A549 (cell line): ENCODE measurements around the gene OR51F1.

Experiments
- CTCF ChIP-seq: fragments of >200 bp; sonication (Bioruptor Twin); formaldehyde crosslinking; IDR thresholded peaks from 3 replicates; pipeline ENCODE4 v1.5.1; 2016
- MAX ChIP-seq: IDR thresholded peaks from 2 replicates; pipeline ENCODE4 v1.6.1; 2012

GRCh38 chr11:4809246-4809645, 39.5 kb upstream of the OR51F1 start:
- TF ChIP-seq CTCF, result no peak
- TF ChIP-seq MAX, result no peak
